Motor neuron (in vitro differentiated cells): ENCODE measurements around the gene MGLL. TPM values are rescaled to one million over a fixed set of nuclear protein-coding genes. Genes with fewer than 3 reads are reported as not detected.
"Not testable (repeated sequence)": the region's sequence is repeated elsewhere in the genome, so short reads cannot be mapped to it uniquely, and the experiment has no call there.

Experiments used
- ATAC-seq, 8 experiments: fragments of 200-7000 bp; cut with Tn5 transposase; replicated peaks in 6 of 8; 2 replicates each; pipeline ENCODE4 v1.8.0; 2021; ENCODE audit warnings: mild to moderate bottlenecking in 8 of 8, moderate library complexity in 8 of 8
- H3K27ac ChIP-seq, 2 donors: fragments of 250-450 bp; sonication (Bioruptor Pico); 2 replicates each; pipeline ENCODE4 v1.9.0; 2021; ENCODE audit warnings: antibody characterized with exemption in 2 of 2, mild to moderate bottlenecking in 2 of 2, moderate library complexity in 1 of 2
- H3K4me1 ChIP-seq, 2 donors: fragments of 250-450 bp; sonication (Bioruptor Pico); replicated peaks in 1 of 2; 2 replicates each; pipeline ENCODE4 v1.6.1; 2021; ENCODE audit warnings: antibody characterized with exemption in 2 of 2, mild to moderate bottlenecking in 2 of 2, moderate library complexity in 1 of 2
- H3K4me3 ChIP-seq, 5 donors: fragments of 250-450 bp; sonication (Bioruptor Pico); 2 replicates each; pipeline ENCODE4 v1.9.0; 2021; ENCODE audit warnings: antibody characterized with exemption in 5 of 5, mild to moderate bottlenecking in 5 of 5, moderate library complexity in 4 of 5
- WGBS, 10 experiments: fragments of 450-650 bp; shearing (Covaris generic); methylation state at CpG; one replicate each; pipeline ENCODE4 v1.0.0; 2022; 5-methylcytosine and 5-hydroxymethylcytosine counted together
- in situ Hi-C, 9 experiments: fragments of 400-800 bp; cut with MboI; loops; one replicate each; pipeline ENCODE4 v1.15.0; 2021; ENCODE audit warnings: low sequenced_read_pairs in 9 of 9, low pct_unique_long_range_greater_than_20kb in 2 of 9; ENCODE audit not compliant: unreplicated experiment in 9 of 9
- total RNA-seq, 8 experiments: library from RNA; unstranded; fragments of 300-600 nt; gene quantifications; 2 replicates each; pipeline versions ENCODE4 v1.2.3 to v1.2.4, GENCODE V29; 2022

Gene MGLL
- total RNA-seq, 8 experiments from 2014 or later: 0.43 to 69.2 (median 4.5) TPM

GRCh38 chr3:127710155-127710941 lies 112.0 kb downstream of the MGLL start:
- H3K4me3 ChIP-seq: no peak overlapping the region
- H3K27ac ChIP-seq: no peak overlapping the region
- WGBS, 10 experiments: 72 to 97% (median 92%) methylated on average over 1 to 11 of the region's 18 CpGs; no CpG with 5 or more reads in 3 of the 10 experiments
- in situ Hi-C loops: no loop called here
- H3K4me1 ChIP-seq: peaks cover 18 to 22% of the 10 kb centered on the region in 2 donors
- ATAC-seq: peak in 1 of 8 experiments; percentile 37

- no peak for ATAC-seq
- Histone ChIP-seq H3K4me3 (no peak overlapping the region), H3K4me1 (peaks cover 17% of the 10 kb centered on the region in 2 donors), H3K27ac (no peak overlapping the region)
- in situ Hi-C loops: no loop called here
- WGBS, 10 experiments: 29 to 100% (median 80%) methylated on average over 1 to 3 of the region's 3 CpGs; no CpG with 5 or more reads in 1 of the 10 experiments
Observed at GRCh38 chr3:127709320-127710060, 112.8 kb downstream of the MGLL start.

GRCh38 chr3:127708837-127709236 lies 113.5 kb downstream of the MGLL start:
- Histone ChIP-seq H3K4me3 (no peak overlapping the region), H3K27ac (no peak overlapping the region), H3K4me1 (peaks cover 10% of the 10 kb centered on the region in 2 donors)
- 14 to 100% (median 63%) methylated on average over 1 to 2 of the region's 2 CpGs; no CpG with 5 or more reads in 3 of the 10 experiments for WGBS, 10 experiments
- in situ Hi-C loops: no loop called here
- ATAC-seq: no peak

- Histone ChIP-seq H3K4me1 (peaks cover 7 to 9% of the 10 kb centered on the region in 2 donors), H3K4me3 (no peak overlapping the region), H3K27ac (no peak overlapping the region)
- 10 to 100% (median 50%) methylated on average over 1 to 9 of the region's 13 CpGs; no CpG with 5 or more reads in 2 of the 10 experiments for WGBS, 10 experiments
- ATAC-seq: peak in 2 of 8 experiments; percentile 23 to 42
- in situ Hi-C loops: no loop called here
Observed at GRCh38 chr3:127707851-127708411, 114.4 kb downstream of the MGLL start.

- 50 to 89% (median 81%) methylated on average over 2 to 15 of the region's 16 CpGs; no CpG with 5 or more reads in 2 of the 10 experiments for WGBS, 10 experiments
- in situ Hi-C loops: no loop called here
- Histone ChIP-seq H3K4me3 (no peak overlapping the region), H3K4me1 (peaks cover 7 to 9% of the 10 kb centered on the region in 2 donors), H3K27ac (no peak overlapping the region)
- ATAC-seq: peak in 1 of 8 experiments; percentile 35
Observed at GRCh38 chr3:127706785-127707351, 115.4 kb downstream of the MGLL start.

- H3K27ac ChIP-seq: no peak overlapping the region
- H3K4me3 ChIP-seq: no peak overlapping the region
- in situ Hi-C loops: no loop called here
- peaks cover 7 to 9% of the 10 kb centered on the region in 2 donors for H3K4me1 ChIP-seq
- no peak for ATAC-seq
- WGBS, 10 experiments: 39 to 100% (median 66%) methylated on average over 1 to 4 of the region's 7 CpGs; no CpG with 5 or more reads in 4 of the 10 experiments
Observed at GRCh38 chr3:127706312-127706711, 116.0 kb downstream of the MGLL start.

GRCh38 chr3:127704840-127705239 lies 117.5 kb downstream of the MGLL start:
- 69 to 100% (median 89%) methylated on average over 1 to 3 of the region's 4 CpGs; no CpG with 5 or more reads in 5 of the 10 experiments for WGBS, 10 experiments
- H3K4me1 ChIP-seq, H3K4me3 ChIP-seq, ATAC-seq, H3K27ac ChIP-seq, in situ Hi-C loops: not testable (repeated sequence)

- in situ Hi-C loops: no loop called here
- Histone ChIP-seq H3K4me1 (peaks cover 0 to 4% of the 10 kb centered on the region in 2 donors), H3K27ac (no peak overlapping the region), H3K4me3 (no peak overlapping the region)
- WGBS, 10 experiments: 67 to 80% methylated on average over 1 of the region's 4 CpGs; no CpG with 5 or more reads in 8 of the 10 experiments
- no peak for ATAC-seq
Observed at GRCh38 chr3:127702151-127702578, 120.2 kb downstream of the MGLL start.

GRCh38 chr3:127701280-127701911 lies 120.9 kb downstream of the MGLL start:
- no peak for ATAC-seq
- 59 to 100% (median 87%) methylated on average over 1 to 3 of the region's 11 CpGs; no CpG with 5 or more reads in 3 of the 10 experiments for WGBS, 10 experiments
- Histone ChIP-seq H3K4me3 (no peak overlapping the region), H3K4me1 (peaks cover 0 to 4% of the 10 kb centered on the region in 2 donors), H3K27ac (no peak overlapping the region)
- in situ Hi-C loops: no loop called here

GRCh38 chr3:127700406-127700805 lies 121.9 kb downstream of the MGLL start:
- in situ Hi-C loops: no loop called here
- 71 to 100% (median 80%) methylated on average over 1 to 4 of the region's 5 CpGs; no CpG with 5 or more reads in 5 of the 10 experiments for WGBS, 10 experiments
- H3K4me3 ChIP-seq: no peak overlapping the region
- H3K27ac ChIP-seq: no peak overlapping the region
- H3K4me1 ChIP-seq: peaks cover 0 to 4% of the 10 kb centered on the region in 2 donors
- ATAC-seq: no peak

- Histone ChIP-seq H3K4me1 (peaks cover 0 to 4% of the 10 kb centered on the region in 2 donors), H3K4me3 (no peak overlapping the region), H3K27ac (no peak overlapping the region)
- ATAC-seq: no peak
- in situ Hi-C loops: loop anchor here in 1 of 9 experiments (25.0 kb wide), 1 partner anchor 263 kb away; no protein-coding TSS in a partner anchor
- WGBS, 10 experiments: 70 to 100% (median 83%) methylated on average over 1 to 9 of the region's 9 CpGs
Observed at GRCh38 chr3:127699416-127700300, 122.7 kb downstream of the MGLL start.
